T-helper 1 cell treated with Interleukin-12 subunit alpha and Interleukin-12 subunit beta and Interleukin-4 antibody, amounts not matched to agents 30 ng/mL and 1 ng/mL, for 36 hours (primary cell): ENCODE measurements around the gene UBN1. TPM values are rescaled to one million over a fixed set of nuclear protein-coding genes. Genes with fewer than 3 reads are reported as not detected.

Source experiments
- intact Hi-C: fragments of 100-400 bp; cut with micrococcal nuclease; formaldehyde crosslinking; loops from one replicate; pipeline ENCODE4 v1.15.1; 2024
- total RNA-seq: library from RNA; stranded (reverse); gene quantifications from 2 replicates; pipeline ENCODE4 v1.2.3, GENCODE V29; 2022

The UBN1 gene
- total RNA-seq, 1 donor from 2014 or later = 42.1 TPM

DNA sequence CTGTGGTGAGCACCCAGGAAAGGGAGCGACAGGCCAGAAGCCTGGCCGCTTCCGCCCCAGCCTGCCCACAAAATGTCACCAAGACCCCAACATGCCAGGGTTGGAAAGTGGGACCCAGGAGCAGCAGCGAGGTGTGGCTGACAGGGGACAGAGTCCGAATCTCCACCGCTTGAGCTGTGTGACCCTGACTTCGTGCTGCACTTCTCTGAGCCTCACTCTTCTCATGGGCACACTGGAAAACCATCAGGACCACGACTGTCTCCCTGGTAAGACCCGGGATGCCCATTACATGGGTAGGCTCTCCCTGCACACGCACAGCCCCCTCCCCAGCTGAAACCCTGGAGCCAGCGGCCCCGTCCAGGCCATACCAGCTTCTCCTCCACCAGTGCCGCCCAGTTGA is 54.8 kb downstream of the UBN1 start:
- intact Hi-C loops = no loop called here

DNA sequence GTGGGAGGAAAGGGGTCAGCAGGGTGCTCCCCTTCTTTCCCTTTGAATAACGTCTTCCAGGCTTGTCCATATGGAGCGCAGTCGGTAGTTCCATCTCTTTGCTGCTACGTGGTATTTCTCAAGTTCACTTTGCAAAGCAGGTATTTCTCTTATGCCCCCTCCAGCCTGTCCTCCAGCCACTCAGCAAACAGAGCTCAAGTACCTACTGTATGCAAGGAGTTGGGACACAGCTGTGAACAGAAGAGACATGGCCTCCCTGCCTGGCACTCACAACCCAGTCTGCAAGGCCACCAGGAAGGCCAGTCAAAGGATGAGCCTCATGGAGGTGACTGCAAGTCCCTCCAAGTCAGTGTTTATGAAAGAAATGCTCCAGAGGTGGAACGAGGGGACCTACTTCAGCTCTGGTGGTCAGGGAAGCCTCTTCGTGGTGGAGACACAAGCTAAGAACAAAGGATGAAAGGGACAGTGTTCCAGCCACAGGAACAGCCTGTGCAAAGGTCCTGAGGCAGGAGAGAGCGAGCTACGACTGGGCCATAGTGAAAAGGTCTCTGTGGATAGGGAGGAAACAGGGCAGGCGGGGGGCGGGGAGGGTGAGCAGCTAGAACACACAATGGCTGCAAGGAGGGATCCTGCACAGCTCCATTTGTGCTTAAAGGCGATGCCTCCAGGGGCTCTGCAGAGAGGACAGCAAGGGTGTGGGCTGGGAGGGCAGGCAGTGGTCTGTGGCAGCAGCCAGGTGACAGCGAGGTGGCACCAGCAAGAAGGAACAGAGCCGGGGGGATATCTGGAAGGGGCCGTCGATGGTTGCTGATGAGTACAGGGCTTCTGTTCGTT is 57.0 kb downstream of the UBN1 start:
- intact Hi-C loops = no loop called here

DNA sequence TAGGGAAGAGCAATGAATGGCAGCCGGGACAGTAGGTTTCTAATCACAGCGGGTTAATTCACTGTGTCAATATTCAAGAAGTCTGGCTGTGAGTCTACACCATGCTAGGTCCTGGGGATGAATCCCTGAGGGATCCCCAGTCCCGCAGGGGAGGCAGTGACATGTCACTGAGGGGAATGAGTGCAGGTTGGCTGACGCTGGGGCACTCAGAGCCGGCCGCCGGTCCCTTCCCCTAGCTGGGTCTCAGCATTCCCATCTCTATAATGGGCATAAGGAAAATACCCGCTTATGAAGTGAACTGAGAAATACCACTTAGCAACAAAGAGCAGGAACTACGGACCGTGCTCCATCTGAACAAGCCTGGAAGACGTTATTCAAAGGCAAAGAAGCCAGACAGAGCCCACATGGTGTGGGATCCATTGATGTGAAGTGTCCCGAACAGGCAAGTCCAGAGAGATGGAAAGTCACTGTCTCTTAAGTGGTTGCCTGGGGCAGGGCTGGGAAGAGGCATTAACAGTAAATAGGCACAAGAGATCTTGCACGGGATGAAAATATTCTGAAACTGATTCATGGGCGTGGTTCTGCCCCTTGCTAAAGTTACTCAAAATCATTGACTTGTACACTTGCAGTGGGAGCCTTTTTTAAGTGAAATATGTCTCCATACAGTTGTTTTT is 57.8 kb downstream of the UBN1 start:
- intact Hi-C loops = no loop called here

DNA sequence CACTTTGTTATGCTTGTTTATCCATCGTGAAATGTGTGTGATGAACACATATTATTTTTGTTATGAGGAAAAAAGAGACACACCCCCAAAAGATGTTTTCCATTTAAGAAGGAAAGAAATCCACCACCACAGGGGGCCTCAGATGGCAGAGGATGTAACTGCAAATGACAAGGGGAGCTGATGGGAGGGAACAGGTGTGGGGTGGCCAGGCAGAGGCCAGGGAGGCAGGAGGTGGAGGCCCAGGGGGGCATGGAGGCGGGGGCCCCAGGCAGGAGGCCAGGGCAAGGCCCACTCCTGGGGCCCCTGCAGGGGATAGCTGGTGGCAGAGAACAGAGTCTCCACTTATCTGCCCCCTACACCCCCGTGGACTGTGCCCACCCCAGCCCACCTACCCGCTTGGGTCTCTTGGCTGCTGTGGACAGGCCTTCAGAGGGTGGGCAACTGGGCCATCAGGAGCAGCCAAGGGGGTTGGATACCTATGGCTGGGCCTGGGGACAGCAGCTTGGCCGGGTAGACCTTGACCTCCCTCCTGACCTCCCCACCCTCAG is 61.6 kb downstream of the UBN1 start:
- intact Hi-C loops = no loop called here

DNA sequence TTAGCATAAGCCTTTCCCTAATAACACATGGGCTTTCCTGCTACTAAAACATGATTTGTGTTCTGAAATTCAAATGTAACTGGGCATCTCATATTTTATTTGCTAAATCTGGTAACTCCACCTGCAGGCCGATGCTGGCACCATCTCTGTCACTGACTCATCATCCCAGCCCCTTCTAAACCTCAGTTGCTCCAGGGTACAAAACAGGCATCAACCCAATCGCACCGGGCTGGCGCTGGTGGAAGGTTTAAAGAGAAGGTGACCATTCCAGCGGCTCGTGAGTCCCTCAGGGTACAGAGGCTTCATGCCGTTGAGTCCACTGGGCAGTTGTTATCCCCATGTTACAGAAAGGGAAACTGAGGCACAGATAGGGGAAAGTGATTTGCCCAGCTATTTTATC is 62.5 kb downstream of the UBN1 start:
- intact Hi-C loops = no loop called here

DNA sequence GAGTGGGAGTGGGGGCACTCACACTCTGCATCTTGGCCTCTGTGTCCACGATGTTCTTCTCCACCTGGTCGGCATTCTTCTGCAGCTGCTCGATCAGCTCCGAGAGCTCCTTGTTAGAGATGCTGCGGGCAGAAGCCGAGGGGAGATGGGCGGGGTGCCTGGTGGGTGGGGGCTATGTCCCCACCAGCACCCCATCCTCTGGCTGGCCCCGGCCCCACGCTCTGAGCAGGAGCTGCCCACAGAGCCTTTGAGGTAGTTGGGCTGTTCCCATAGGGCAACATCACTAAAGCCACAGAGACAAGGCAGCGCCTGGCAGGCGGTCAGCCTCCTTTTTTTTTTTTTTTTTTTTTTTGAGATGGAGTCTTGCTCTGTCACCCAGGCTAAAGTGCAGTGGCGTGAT is 63.5 kb downstream of the UBN1 start:
- intact Hi-C loops = no loop called here

DNA sequence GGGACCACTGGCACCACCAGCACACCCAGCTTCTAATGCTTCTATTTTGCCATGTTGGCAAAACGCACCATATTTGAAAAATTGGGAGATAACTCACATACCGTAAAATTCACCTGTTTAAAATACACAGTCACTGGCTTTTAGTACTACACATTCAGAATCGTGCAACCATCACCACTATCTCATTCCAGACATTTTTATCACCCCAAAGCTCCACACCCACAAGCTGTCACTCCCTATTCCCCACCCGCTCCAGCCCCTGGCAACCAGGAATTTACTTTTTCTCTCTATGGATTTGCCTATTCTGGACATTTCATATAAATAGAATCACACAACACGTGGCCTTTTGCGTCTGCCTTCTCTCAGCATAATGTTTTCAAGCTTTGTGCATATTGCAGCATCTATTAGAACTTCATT is 64.7 kb downstream of the UBN1 start:
- intact Hi-C loops = no loop called here

DNA sequence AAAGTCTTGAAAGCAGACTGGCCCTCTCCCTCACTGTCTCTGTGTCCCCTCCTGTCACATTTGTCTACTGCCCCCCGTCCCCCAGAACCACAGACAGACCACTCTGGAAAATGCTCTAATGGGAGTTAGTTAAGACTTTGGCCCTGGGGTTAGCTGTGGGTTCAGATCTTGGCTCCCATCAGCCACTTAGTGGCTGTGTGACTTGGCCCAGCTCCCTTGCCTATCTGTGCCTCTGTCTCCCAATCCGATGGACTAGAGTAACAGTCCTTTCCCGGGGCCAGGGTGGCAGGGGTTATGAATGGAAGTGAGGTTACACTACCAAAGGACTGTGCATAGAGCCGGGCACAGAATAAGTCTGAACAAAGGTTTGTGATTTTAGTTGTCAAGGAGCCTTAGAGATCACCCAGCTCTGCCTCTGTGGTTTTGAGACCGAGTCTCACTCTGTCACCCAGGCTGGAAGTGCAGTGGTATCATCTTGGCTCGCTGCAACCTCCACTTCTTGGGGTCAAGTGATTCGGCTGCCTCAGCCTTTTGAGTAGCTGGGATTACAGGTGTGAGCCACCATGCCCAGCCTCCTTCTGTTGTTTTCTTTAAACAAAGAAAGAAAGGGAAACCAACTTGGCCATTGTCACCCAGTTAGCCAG is 66.0 kb downstream of the UBN1 start:
- intact Hi-C loops = no loop called here

DNA sequence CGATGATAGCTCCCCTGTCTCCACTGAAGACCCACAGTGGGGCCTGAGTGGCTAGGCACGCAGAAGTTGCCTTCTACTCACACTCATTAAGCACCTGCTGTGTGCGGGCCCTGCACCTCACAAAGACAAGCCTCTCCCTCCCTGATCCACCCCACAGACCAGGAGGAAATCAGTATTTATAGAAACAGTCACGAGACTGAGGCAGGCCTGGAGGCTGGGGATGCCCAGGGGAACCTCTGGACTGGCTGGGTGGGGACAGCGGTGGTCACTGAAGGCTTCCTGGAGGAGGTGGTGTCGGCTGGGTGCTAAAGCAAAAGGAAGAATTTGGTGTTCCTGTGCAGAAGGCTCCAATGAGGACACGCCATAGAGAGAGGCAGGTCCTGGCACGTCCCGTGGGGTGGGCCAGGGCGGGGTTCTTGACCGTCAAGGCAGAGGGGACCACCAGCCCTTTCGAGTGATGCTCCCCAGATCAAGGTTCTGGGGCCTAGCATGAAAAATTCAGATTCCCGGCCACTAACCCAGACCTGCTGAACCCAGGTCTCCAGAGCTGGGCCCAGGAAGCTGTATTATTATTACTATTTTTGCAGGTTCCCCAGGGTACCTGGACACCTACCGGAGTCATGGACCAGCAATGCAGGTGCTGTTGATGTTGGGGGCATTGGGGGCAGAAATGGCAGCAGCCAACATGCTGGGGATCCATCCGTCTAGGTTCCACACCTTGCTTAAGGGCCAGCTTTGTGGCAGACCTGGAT is 66.7 kb downstream of the UBN1 start:
- intact Hi-C loops = no loop called here

DNA sequence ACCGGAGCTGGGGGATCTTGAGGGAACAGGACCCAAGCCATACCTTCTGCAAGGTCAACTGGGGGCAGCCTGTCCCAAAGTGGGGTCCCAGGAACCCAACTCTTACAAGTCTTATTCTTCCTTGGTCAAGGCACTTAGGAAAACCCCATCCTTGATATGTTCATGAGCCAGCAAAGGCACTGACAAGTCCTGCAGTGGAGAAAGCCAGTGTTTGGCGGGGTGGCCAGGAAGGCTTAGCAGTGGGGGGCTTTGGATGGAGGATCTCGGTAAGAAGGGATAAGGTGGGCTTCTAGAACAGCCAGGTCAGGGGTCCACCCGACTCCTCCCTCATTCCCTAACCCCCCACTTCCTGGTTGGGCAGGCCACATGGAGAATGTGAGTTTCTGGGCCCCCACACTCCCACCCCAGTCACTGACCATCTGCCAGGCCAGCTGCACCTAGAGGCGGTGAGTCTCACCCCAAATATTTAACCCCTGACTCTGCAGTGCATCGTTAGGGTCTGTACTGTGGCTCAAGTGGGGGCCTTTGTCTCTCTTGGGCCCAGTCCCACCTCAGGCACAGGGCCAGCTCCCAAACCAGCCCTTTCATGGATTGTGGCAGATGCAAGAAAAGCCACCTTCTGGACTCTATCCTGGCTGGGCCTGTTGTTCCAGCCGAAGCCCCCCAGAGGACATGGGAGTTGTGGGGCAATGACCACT is 67.4 kb downstream of the UBN1 start:
- intact Hi-C loops = no loop called here

DNA sequence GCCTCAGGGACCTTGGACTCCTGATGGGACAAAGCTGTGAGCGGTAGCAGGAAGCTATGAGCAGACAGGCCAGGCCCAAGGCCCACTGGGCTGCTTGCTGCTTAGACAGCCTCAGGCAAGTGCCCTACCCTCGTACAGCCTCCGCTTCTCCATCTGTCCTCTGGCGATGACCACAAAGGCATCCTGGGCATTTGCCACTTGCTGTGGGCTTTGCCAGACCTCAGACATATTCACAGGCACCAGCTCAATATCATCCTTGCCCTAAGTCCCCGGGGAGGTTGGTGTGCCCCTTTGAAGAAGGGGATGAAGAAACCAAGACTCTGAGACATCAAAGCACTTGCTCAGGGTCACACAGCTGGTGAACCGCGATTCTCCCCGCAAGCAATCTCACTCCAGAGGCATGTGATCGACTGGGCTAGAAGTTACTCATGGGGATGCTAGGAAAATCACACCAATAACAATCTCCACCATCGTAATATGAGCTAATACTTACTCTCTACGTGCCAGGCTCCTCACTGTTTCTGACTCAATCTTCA is 68.0 kb downstream of the UBN1 start:
- intact Hi-C loops = no loop called here

DNA sequence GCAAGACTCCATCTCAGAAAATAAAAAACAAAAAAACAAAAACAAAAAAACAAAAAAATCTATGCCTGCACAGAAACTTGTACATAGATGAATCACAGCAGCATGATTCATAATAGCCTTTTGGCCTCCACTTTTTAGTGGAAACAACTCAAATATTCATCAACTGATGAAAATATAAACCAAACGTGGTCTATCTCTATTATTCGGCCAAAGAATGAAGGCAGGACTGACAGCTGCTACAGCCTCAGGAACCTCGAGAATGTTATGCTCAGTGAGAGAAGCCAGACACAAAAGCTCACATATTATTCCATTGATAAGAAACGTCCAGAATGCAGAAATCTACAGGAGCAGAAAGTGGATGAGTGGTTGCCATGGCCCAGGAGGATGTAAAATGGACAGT is 69.8 kb downstream of the UBN1 start:
- intact Hi-C loops = no loop called here

DNA sequence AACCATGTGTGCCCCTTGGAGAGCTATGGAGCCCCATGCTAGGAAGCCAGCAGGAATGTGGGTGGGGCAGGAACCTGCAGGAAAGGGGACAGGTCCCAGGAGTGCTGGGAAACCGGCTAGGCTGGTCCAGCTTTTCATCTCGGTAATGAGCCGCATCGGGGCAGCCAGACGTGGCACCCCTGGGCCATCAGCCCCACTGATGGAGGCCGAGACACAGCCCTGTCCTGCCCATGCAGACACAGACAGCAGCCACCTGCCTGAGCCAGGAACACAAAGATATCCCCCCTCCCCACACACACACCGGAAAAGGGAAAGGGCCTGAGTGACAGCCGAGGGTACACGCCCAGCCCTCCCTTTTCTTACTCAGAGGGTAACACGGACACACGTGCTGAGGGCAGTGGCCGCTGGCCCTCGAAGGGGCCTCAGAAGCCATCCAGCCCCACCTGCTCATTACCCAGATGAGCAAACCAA is 71.5 kb downstream of the UBN1 start:
- intact Hi-C loops = no loop called here

DNA sequence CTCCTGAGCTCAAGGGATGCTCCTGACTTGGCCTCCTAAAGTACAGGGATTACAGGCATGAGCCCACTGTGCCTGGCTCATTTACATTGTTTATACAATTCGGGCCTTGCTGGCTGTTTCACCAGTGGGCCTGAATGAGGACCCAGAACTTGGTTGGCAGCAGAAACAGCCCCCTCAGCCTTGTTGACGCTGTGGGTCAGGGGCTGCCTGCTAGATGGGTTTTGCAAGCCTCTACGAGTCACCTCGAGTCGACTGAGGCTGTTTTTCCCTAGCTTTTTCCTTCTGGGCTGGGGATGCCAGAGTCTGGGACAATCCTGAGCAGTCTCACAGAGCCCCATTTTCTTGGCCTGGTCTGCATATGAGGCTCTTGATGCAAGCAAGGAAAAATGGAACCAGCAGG is 73.5 kb downstream of the UBN1 start:
- intact Hi-C loops = no loop called here

DNA sequence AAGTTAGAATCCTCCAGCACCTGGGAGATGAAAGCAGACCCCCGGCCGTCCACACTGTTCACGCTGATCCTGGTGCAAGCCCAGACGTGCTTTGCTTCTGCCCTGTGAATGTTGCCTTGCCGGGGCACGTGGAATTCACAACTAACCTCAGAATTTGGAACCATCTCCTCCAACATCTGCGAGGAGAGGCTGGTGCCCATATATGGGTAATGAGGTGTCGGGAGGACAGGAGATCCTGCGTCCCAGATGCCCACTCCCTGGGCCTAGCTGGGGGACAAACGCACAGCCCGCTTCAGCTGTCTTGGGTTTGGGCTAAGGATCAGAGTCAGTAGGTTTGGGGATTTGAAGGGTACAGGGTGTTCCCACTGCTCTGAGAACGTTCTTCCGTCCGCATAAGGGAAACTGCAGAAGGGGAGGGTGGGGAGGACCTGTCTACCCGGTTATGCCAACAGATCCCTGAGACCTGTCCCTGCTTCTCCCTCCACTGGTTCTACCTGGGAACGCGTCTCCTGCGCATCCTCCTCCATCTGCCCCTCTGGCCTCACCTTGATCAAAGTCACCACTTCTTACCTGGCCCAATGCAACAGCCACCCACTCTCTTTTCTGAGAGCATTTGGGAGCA is 75.6 kb downstream of the UBN1 start:
- intact Hi-C loops = no loop called here

DNA sequence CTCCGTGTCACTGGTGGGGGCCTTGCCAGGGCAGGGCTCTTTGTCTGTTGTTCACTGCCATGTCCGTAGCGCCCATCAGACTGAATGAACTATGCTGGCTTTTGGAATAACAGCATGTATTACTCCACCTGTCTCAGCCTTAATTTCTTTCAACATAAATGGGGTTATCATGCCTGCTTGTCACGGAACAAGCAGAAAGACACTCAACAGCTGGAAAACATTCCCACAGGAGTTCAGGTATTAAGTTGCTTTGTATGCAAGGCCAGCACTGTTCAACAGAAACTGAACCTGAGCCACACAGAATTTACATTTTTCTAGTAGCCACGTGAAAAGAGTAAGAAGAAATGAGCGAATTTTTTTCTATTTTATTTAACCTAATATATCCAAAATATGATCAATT is 76.6 kb downstream of the UBN1 start:
- intact Hi-C loops = no loop called here

DNA sequence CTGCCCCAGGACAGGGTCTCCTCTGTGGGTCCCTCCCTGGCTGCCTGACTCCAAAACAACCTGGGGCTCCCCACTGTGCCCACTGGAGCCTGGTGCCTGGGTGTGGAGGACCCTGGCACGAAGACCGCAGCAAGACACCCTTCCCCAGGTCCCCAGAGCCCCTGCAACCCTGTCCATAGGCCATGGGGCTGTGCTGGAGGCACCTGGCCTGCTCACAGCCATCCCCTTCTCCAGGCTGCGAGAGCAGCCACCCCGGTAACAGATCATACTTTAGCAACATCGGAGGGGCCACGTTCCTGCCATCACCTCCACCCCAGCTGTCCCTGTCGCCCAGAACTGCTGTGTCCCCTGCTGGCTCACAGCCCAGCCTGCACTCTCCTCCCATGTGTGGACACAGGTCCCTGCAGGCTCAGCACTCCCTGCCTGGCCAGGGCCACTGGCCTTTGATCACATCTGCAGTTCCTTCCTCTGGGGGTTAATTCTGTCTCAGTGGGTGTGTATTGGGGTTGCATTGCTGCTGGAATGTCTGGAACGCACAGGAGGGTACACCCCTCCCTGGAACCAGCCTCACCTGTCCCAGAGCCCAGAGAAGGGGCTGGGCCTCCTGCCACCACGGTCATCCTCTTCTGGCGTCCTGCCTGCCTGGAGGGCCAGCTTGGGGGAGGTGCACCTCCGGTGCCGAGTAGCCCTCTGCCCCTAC is 77.5 kb downstream of the UBN1 start:
- intact Hi-C loops = no loop called here

DNA sequence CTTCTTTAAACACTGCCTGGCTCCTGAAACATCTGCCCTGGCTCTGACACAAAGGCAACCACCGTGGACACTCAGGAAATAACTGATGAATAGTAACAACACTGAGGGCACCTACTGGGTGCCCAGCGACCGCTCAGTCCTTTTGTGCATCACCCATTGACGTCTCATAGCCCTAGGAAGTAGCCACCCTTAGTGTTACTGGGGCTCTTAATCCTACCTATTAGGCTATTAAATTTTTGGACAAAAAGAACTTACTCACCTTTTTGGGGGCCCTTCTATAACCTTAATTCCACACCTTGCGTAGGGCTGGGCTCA is 78.0 kb downstream of the UBN1 start:
- intact Hi-C loops = no loop called here

DNA sequence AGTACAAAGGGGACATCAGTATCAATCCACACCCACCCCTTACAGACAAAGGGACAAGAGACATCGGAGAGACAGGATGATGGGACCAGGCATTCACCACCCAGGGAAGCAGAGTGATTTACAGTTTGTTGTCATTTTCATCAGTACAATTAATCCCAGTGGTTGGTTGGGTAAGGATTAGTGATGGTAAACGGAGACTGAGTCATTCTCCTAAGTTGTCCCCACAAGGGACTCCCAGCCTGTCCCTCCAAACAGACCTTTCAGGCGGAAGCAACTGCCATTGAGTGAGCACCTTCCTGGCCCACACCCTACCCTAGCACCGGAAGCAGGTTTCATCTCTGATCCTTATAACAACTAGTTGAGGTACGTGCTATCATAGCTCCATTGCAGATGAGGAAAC is 78.5 kb downstream of the UBN1 start:
- intact Hi-C loops = no loop called here

DNA sequence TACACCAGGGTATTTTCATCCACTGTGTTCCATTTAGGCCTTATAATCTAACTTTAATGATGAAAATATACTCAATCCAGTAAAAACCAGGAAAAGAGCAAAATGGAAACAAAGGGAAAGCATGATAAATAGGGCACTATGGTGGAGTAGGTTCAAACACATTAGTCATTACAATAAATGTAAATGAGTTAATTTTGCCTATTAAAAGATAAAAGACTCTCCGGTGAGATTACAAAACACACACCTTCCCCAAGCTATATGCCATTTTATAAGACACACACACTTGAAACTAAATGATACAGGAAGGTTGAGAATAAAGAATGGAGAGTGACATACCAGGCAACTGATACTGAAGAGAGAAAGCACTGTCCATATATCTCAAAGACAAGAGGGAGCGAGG is 79.6 kb downstream of the UBN1 start:
- intact Hi-C loops = no loop called here
